Activated T-cell treated with anti-CD3 and anti-CD28 coated beads, Interleukin-2, amount 50 U/mL, for 72 hours (primary cell): ENCODE measurements around the gene ABHD17A. TPM values are rescaled to one million over a fixed set of nuclear protein-coding genes. Genes with fewer than 3 reads are reported as not detected.

Source experiments
- ATAC-seq, 2 donors: fragments of 150-1000 bp; cut with Tn5 transposase; replicated peaks in 1 of 2; 2 replicates each; pipeline ENCODE4 v1.10.0; 2021; ENCODE audit warnings: moderate library complexity in 2 of 2, mild to moderate bottlenecking in 1 of 2
- DNase-seq, 2 donors: peaks; one replicate each; pipeline ENCODE4 v3.0.0; 2021 to 2022; ENCODE audit warnings: mixed read lengths in 1 of 2
- H3K27ac Mint-ChIP-seq: one replicate; pipeline ENCODE4 v1.8.0; 2022; ENCODE audit warnings: mild to moderate bottlenecking, moderate library complexity, mixed read lengths
- H3K27me3 Mint-ChIP-seq: one replicate; pipeline ENCODE4 v1.8.0; 2022; ENCODE audit warnings: low read depth, mixed read lengths
- H3K36me3 Mint-ChIP-seq, 2 donors: one replicate each; pipeline ENCODE4 v1.8.0; 2022; ENCODE audit warnings: mixed read lengths in 2 of 2, mild to moderate bottlenecking in 1 of 2; ENCODE audit not compliant: insufficient read depth in 2 of 2
- H3K4me1 Mint-ChIP-seq: one replicate; pipeline ENCODE4 v1.8.0; 2022; ENCODE audit warnings: low read depth, mixed read lengths
- H3K4me3 Mint-ChIP-seq, 2 donors: one replicate each; pipeline ENCODE4 v1.8.0; 2022; ENCODE audit warnings: mild to moderate bottlenecking in 2 of 2, mixed read lengths in 2 of 2, moderate library complexity in 2 of 2
- H3K9me3 Mint-ChIP-seq, 2 donors: one replicate each; pipeline ENCODE4 v1.8.0; 2022; ENCODE audit warnings: mixed read lengths in 2 of 2
- total RNA-seq, 2 donors: library from RNA; stranded (reverse); gene quantifications; one replicate each; pipeline ENCODE4 v1.2.3, GENCODE V29; 2022

ABHD17A gene
- total RNA-seq, 2 donors from 2014 or later = 84.2 to 92.1 TPM

GRCh38 chr19:1918975-1919374, 33.7 kb upstream of the ABHD17A start:
- Mint-ChIP-seq H3K4me3 (no peak overlapping the region), H3K9me3 (no peaks in the 10 kb centered on the region), H3K27ac (no peak overlapping the region), H3K36me3 (peaks cover 0 to 2% of the 10 kb centered on the region in 2 donors), H3K27me3 (no peaks in the 10 kb centered on the region), H3K4me1 (peaks cover 7% of the 10 kb centered on the region)
- no peak for ATAC-seq
- DNase-seq = no peak

GRCh38 chr19:1917926-1918325, 32.6 kb upstream of the ABHD17A start:
- H3K4me3 Mint-ChIP-seq = no peak overlapping the region
- DNase-seq = no peak
- H3K36me3 Mint-ChIP-seq = peaks cover 0 to 2% of the 10 kb centered on the region in 2 donors
- H3K27ac Mint-ChIP-seq = no peak overlapping the region
- no peak for ATAC-seq
- H3K9me3 Mint-ChIP-seq = no peaks in the 10 kb centered on the region
- H3K27me3 Mint-ChIP-seq = no peaks in the 10 kb centered on the region
- peaks cover 3% of the 10 kb centered on the region for H3K4me1 Mint-ChIP-seq

- Mint-ChIP-seq H3K9me3 (no peaks in the 10 kb centered on the region), H3K27me3 (no peaks in the 10 kb centered on the region), H3K36me3 (peaks cover 0 to 2% of the 10 kb centered on the region in 2 donors), H3K4me3 (no peak overlapping the region), H3K4me1 (no peaks in the 10 kb centered on the region), H3K27ac (no peak overlapping the region)
- no peak for DNase-seq
- no peak for ATAC-seq
Measured at GRCh38 chr19:1917146-1917545, 31.9 kb upstream of the ABHD17A start.

GRCh38 chr19:1914826-1915341, 29.6 kb upstream of the ABHD17A start:
- no peak overlapping the region for H3K4me3 Mint-ChIP-seq
- DNase-seq (no peak), ATAC-seq (no peak)
- no peaks in the 10 kb centered on the region for H3K9me3 Mint-ChIP-seq
- no peak overlapping the region for H3K27ac Mint-ChIP-seq
- no peaks in the 10 kb centered on the region for H3K27me3 Mint-ChIP-seq
- peaks cover 6% of the 10 kb centered on the region for H3K4me1 Mint-ChIP-seq
- H3K36me3 Mint-ChIP-seq = no peaks in the 10 kb centered on the region

GRCh38 chr19:1913781-1914577, 28.7 kb upstream of the ABHD17A start:
- H3K4me1 Mint-ChIP-seq = peaks cover 13% of the 10 kb centered on the region
- H3K27me3 Mint-ChIP-seq = no peaks in the 10 kb centered on the region
- H3K36me3 Mint-ChIP-seq = no peaks in the 10 kb centered on the region
- H3K27ac Mint-ChIP-seq = no peak overlapping the region
- no peak overlapping the region for H3K4me3 Mint-ChIP-seq
- DNase-seq (no peak), ATAC-seq (no peak)
- no peaks in the 10 kb centered on the region for H3K9me3 Mint-ChIP-seq

GRCh38 chr19:1912760-1913505, 27.6 kb upstream of the ABHD17A start:
- ATAC-seq = no peak
- Mint-ChIP-seq H3K9me3 (no peaks in the 10 kb centered on the region), H3K27me3 (no peaks in the 10 kb centered on the region), H3K36me3 (no peaks in the 10 kb centered on the region), H3K4me1 (peaks cover 20% of the 10 kb centered on the region), H3K27ac (no peak overlapping the region), H3K4me3 (no peak overlapping the region)
- DNase-seq = no peak

- Mint-ChIP-seq H3K36me3 (no peaks in the 10 kb centered on the region), H3K4me3 (no peak overlapping the region), H3K4me1 (peaks cover 24% of the 10 kb centered on the region), H3K27me3 (no peaks in the 10 kb centered on the region), H3K9me3 (no peaks in the 10 kb centered on the region), H3K27ac (no peak overlapping the region)
- DNase-seq = no peak
- no peak for ATAC-seq
Measured at GRCh38 chr19:1911995-1912394, 26.7 kb upstream of the ABHD17A start.

GRCh38 chr19:1911098-1911497, 25.8 kb upstream of the ABHD17A start:
- H3K4me3 Mint-ChIP-seq = no peak overlapping the region
- no peak for ATAC-seq
- no peaks in the 10 kb centered on the region for H3K36me3 Mint-ChIP-seq
- peaks cover 24% of the 10 kb centered on the region for H3K4me1 Mint-ChIP-seq
- no peak for DNase-seq
- no peaks in the 10 kb centered on the region for H3K27me3 Mint-ChIP-seq
- no peak overlapping the region for H3K27ac Mint-ChIP-seq
- H3K9me3 Mint-ChIP-seq = no peaks in the 10 kb centered on the region

- H3K4me1 Mint-ChIP-seq = peaks cover 30% of the 10 kb centered on the region
- no peaks in the 10 kb centered on the region for H3K9me3 Mint-ChIP-seq
- no peak for ATAC-seq
- H3K36me3 Mint-ChIP-seq = no peaks in the 10 kb centered on the region
- DNase-seq = no peak
- no peak overlapping the region for H3K27ac Mint-ChIP-seq
- no peaks in the 10 kb centered on the region for H3K27me3 Mint-ChIP-seq
- no peak overlapping the region for H3K4me3 Mint-ChIP-seq
Measured at GRCh38 chr19:1910177-1910576, 24.9 kb upstream of the ABHD17A start.

- no peak for DNase-seq
- H3K27me3 Mint-ChIP-seq = no peaks in the 10 kb centered on the region
Measured at GRCh38 chr19:1909761-1910080, 24.4 kb upstream of the ABHD17A start.

GRCh38 chr19:1908364-1908678, 23.0 kb upstream of the ABHD17A start:
- H3K36me3 Mint-ChIP-seq = no peaks in the 10 kb centered on the region
- no peak for DNase-seq
- H3K9me3 Mint-ChIP-seq = no peaks in the 10 kb centered on the region
- H3K27ac Mint-ChIP-seq = no peak overlapping the region
- no peak overlapping the region for H3K4me3 Mint-ChIP-seq
- no peak for ATAC-seq
- H3K4me1 Mint-ChIP-seq = peaks cover 45% of the 10 kb centered on the region
- H3K27me3 Mint-ChIP-seq = no peaks in the 10 kb centered on the region

More at GRCh38 chr19:1909761-1910080, 24.4 kb upstream of the ABHD17A start:
- H3K4me3 Mint-ChIP-seq = peak overlapping the region in 1 of 2 donors; percentile 31
- no peaks in the 10 kb centered on the region for H3K9me3 Mint-ChIP-seq
- H3K36me3 Mint-ChIP-seq = no peaks in the 10 kb centered on the region
- ATAC-seq = no peak
- no peak overlapping the region for H3K27ac Mint-ChIP-seq
- peaks cover 31% of the 10 kb centered on the region for H3K4me1 Mint-ChIP-seq

- DNase-seq = no peak
- no peaks in the 10 kb centered on the region for H3K9me3 Mint-ChIP-seq
- H3K4me3 Mint-ChIP-seq = no peak overlapping the region
- H3K4me1 Mint-ChIP-seq = peaks cover 51% of the 10 kb centered on the region
- H3K36me3 Mint-ChIP-seq = no peaks in the 10 kb centered on the region
- H3K27ac Mint-ChIP-seq = no peak overlapping the region
- H3K27me3 Mint-ChIP-seq = no peaks in the 10 kb centered on the region
- ATAC-seq = no peak
Measured at GRCh38 chr19:1907563-1908363, 22.5 kb upstream of the ABHD17A start.

GRCh38 chr19:1906985-1907562, 21.8 kb upstream of the ABHD17A start:
- peaks cover 52% of the 10 kb centered on the region for H3K4me1 Mint-ChIP-seq
- H3K4me3 Mint-ChIP-seq = peak overlapping the region; percentile 22 to 32
- no peaks in the 10 kb centered on the region for H3K36me3 Mint-ChIP-seq
- DNase-seq = no peak
- H3K27me3 Mint-ChIP-seq = no peaks in the 10 kb centered on the region
- H3K27ac Mint-ChIP-seq = no peak overlapping the region
- no peak for ATAC-seq
- H3K9me3 Mint-ChIP-seq = no peaks in the 10 kb centered on the region
